HG03103 (cell line): ENCODE measurements around the gene ATP23.

Experiments
- ATAC-seq: cut with Tn5 transposase; IDR thresholded peaks from one replicate; pipeline ENCODE4 v1.9.1; 2021; ENCODE audit warnings: low read depth; ENCODE audit not compliant: unreplicated experiment

Gene ATP23

DNA sequence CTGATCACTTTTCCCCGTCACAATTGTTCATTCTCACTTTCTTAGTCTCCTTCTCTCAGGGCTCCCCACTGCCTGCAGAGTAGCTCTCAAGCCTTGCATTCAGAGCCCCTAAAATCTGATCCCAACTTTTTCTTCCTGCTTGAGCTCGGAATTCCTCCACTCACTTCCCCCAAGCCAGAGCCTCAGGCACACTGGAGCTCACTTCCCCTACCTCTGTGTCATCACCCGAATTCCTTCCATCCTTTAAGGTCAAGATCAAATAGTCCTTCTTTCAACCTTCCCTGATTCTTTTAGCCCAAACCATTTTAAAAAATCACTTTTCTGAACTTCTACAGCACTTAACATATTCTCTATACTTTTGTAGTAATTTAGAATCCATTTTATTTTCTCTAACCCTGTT, 34.1 kb upstream of the ATP23 start:
- no peak for ATAC-seq

GRCh38 chr12:57908511-57908910, 32.9 kb upstream of the ATP23 start:
- no peak for ATAC-seq

GRCh38 chr12:57909056-57909455, 32.3 kb upstream of the ATP23 start:
- ATAC-seq: no peak

GRCh38 chr12:57909611-57910010, 31.8 kb upstream of the ATP23 start:
- no peak for ATAC-seq

DNA sequence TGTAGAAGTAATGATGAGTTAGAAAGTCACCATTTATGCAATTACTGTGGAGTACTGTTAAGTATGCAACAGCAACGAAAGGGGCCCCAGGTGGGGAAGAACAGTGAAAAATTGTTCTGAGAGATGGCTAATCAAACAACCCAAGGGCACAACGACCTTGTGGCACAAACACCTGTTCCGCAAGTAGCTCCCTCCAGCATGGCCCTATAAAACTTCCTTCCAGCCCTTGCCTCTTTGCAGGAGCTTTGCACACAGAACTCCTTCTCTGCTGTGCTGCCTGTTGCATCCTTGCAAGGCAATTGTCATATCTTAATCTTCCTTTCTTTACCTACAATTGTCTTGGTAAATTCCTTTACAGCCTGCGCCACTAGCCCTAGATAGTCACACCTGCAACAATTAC, 23.2 kb upstream of the ATP23 start:
- ATAC-seq: no peak

DNA sequence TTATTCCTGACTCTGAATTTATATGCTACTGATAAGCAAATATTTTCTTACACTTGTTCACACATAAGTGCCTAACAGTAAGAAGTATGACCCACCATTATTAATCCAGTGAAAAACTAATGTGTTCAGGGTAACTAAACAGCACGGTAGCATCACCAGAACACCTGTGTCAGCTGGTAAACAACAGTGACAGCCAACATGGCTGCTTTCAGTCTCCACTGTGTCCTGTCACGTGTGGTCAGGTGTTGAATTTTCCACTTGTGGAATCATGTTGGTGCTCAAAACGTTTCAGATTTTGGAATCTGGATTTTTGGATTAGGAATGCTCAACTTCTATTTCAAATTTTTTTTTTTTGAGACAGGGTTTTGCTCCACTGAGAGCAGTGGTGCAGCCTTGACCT, 14.3 kb upstream of the ATP23 start:
- no peak for ATAC-seq

- ATAC-seq: no peak
Observed at GRCh38 chr12:57929092-57929830, 12.1 kb upstream of the ATP23 start.

GRCh38 chr12:57934819-57935218, 6.5 kb upstream of the ATP23 start:
- ATAC-seq: no peak

GRCh38 chr12:57935331-57935730, 6.0 kb upstream of the ATP23 start:
- ATAC-seq: no peak

GRCh38 chr12:57935839-57936512, 5.4 kb upstream of the ATP23 start:
- ATAC-seq: peak; percentile 98

- no peak for ATAC-seq
Observed at GRCh38 chr12:57936513-57936883, 4.9 kb upstream of the ATP23 start.

GRCh38 chr12:57939291-57939690, 2.1 kb upstream of the ATP23 start:
- no peak for ATAC-seq

- ATAC-seq: no peak
Observed at GRCh38 chr12:57940052-57940914, 1.1 kb upstream of the ATP23 start.

DNA sequence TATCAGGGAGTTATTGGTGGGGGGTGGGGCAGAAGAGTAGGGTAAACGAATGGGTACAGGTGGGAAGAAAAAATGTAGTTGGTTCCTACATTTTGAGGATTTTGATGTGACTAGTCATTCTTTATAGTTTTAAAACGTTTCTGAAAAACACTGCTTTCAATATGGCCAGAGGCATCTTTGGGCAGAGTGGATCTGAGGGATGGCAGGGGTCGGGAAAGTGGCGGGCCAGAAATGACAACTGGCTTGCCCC, 527 bp upstream of the ATP23 start:
- no peak for ATAC-seq

- ATAC-seq: no peak
Observed at GRCh38 chr12:57943438-57944080, 2.2 kb downstream of the ATP23 start.

DNA sequence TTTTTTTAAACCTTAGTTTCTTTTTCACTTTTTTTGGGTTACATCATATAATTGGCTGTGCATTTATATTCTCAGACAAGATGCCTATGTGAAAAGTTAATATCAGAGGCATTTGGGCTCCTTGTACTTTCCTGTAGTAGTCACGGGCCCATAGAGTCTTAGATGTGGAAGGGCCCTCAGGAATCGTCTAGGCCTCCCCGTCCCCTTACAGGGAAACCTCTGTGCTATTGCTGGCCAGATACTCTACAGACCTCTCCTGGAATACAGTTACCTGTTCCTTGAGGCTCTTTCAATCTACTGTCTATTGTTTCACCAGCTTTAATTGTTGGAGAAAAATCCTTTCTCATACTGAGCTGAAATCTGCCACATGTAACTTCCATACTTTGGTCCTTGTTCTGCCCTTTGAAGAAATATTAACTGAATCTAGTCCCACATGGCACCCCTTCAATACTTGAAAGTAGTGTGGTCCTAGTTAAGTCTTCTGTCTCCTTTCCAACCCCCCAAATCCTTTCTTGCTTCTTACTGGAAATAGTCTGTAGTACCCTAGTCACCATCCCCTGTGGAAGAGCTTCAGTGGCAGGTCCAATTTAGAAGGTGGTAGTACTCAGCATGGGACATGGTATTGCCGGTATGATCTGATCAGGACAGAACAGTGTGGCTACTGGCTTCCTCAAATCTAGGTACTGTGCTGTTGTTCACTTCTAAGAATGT, 3.1 kb downstream of the ATP23 start:
- ATAC-seq: no peak

DNA sequence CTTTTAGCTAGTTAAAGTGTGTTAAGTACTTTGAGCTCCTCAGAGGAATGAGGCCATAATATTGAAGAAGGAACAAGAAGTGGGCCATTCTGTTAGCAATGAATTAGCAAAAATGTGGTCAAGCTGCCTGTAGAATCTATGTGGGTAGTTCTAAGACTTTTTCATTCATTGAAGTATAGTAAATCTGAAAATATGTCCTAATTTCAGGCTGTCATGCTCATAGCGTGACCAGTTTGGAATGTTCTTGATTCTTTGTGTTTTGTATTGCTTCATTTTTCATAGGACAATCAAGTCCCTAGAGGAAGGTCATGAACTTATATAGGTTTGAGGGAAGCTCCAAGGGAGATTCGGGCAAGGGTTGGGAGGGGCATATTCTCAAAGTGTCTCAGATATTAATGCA, 11.4 kb downstream of the ATP23 start:
- ATAC-seq: no peak

GRCh38 chr12:57954768-57955167, 13.4 kb downstream of the ATP23 start:
- no peak for ATAC-seq

DNA sequence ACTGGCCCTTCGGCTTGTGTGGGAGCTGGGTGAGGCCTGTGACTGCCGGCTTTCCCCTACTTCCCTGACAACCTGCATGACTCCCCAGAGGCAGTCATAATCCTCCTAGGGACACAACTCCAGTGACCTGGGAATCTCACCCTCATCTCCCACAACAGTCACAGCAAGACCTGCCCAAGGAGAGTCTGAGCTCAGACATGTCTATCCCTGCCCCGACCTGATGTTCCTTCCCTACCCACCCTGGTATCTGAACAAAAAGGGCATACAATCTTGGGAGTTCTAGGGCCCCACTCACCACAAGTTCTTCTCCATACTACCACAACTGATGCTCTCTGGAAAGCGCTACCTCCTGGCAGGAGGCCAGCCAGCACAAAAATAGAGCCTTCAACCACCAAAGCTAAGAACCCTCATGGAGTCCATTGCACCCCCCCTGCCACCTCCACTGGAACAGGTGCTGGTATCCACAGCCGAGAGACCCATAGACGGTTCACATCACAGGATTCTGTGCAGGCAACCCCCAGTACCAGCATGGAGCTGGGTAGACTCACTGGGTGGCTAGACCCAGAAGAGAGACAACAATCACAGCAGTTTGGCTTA, 16.8 kb downstream of the ATP23 start:
- no peak for ATAC-seq

GRCh38 chr12:57964421-57964820, 23.1 kb downstream of the ATP23 start:
- ATAC-seq: no peak
